Liver (tissue), 9 donors: ENCODE measurements around the gene EXT2. TPM values are rescaled to one million over a fixed set of nuclear protein-coding genes. Genes with fewer than 3 reads are reported as not detected.

Source experiments
- DNase-seq: peaks from one replicate; pipeline ENCODE4 v3.0.0-alpha.2; 2017; ENCODE audit warnings: low spot score
- H3K27ac ChIP-seq, 2 donors: one replicate each; pipeline ENCODE4 v1.7.0; 2013; ENCODE audit warnings: inconsistent platforms in 2 of 2, low read length in 2 of 2, control low read depth in 1 of 2, low read depth in 1 of 2, mild to moderate bottlenecking in 1 of 2
- H3K27me3 ChIP-seq, 4 donors: one replicate each; pipeline versions ENCODE4 v1.6.1 to v1.7.0; 2013; ENCODE audit warnings: low read length in 3 of 4, inconsistent platforms in 1 of 4, mild to moderate bottlenecking in 1 of 4, moderate library complexity in 1 of 4; ENCODE audit not compliant: control insufficient read depth in 4 of 4, insufficient read depth in 4 of 4
- H3K36me3 ChIP-seq, 4 donors: one replicate each; pipeline versions ENCODE4 v1.6.1 to v1.7.0; 2013; ENCODE audit warnings: low read length in 3 of 4, mild to moderate bottlenecking in 3 of 4, low read depth in 1 of 4, moderate library complexity in 1 of 4; ENCODE audit not compliant: control insufficient read depth in 4 of 4, insufficient read depth in 3 of 4
- H3K4me1 ChIP-seq, 4 donors: one replicate each; pipeline versions ENCODE4 v1.6.1 to v1.7.0; 2013; ENCODE audit warnings: low read length in 3 of 4, mild to moderate bottlenecking in 3 of 4, moderate library complexity in 1 of 4; ENCODE audit not compliant: control insufficient read depth in 4 of 4, insufficient read depth in 4 of 4
- H3K4me3 ChIP-seq, 3 donors: one replicate each; pipeline versions ENCODE4 v1.6.1 to v1.7.0; 2013; ENCODE audit warnings: low read length in 3 of 3, control low read depth in 1 of 3, low read depth in 1 of 3, mild to moderate bottlenecking in 1 of 3
- H3K9ac ChIP-seq, 2 donors: one replicate each; pipeline ENCODE4 v1.7.0; 2013; ENCODE audit warnings: low read length in 2 of 2, mild to moderate bottlenecking in 2 of 2, moderate library complexity in 2 of 2, control low read depth in 1 of 2, low read depth in 1 of 2
- H3K9me3 ChIP-seq, 4 donors: one replicate each; pipeline versions ENCODE4 v1.6.1 to v1.7.0; 2013; ENCODE audit warnings: low read length in 3 of 4; ENCODE audit not compliant: control insufficient read depth in 4 of 4
- ATF3 ChIP-seq: IDR thresholded peaks from 2 replicates; pipeline ENCODE4 v1.6.1; 2016; ENCODE audit warnings: antibody characterized with exemption
- CTCF ChIP-seq: fragments of 150-350 bp; IDR thresholded peaks from 2 replicates; pipeline ENCODE4 v1.5.1; 2017; ENCODE audit warnings: improper control_type of control experiment, low read depth, low read length; ENCODE audit not compliant: missing input control
- EGR1 ChIP-seq, 2 donors: IDR thresholded peaks; 2 replicates each; pipeline ENCODE4 v1.6.1; 2016 to 2018; ENCODE audit warnings: antibody characterized with exemption in 2 of 2, low read depth in 2 of 2
- FOXA1 ChIP-seq: IDR thresholded peaks from 2 replicates; pipeline ENCODE4 v1.6.1; 2016; ENCODE audit warnings: antibody characterized with exemption
- FOXA2 ChIP-seq: IDR thresholded peaks from 2 replicates; pipeline ENCODE4 v1.6.1; 2016; ENCODE audit warnings: antibody characterized with exemption
- GABPA ChIP-seq, 2 donors: IDR thresholded peaks in 1 of 2; conservative IDR thresholded peaks in 1 of 2; 2 replicates each; pipeline ENCODE4 v1.6.1; 2016; ENCODE audit warnings: antibody characterized with exemption in 2 of 2, mild to moderate bottlenecking in 1 of 2, moderate library complexity in 1 of 2
- HNF4A ChIP-seq, 2 donors: conservative IDR thresholded peaks; 2 replicates each; pipeline ENCODE4 v1.6.1; 2016; ENCODE audit warnings: antibody characterized with exemption in 2 of 2, mild to moderate bottlenecking in 2 of 2
- HNF4G ChIP-seq: IDR thresholded peaks from 2 replicates; pipeline ENCODE4 v1.6.1; 2016; ENCODE audit warnings: antibody characterized with exemption
- JUND ChIP-seq, 2 donors: IDR thresholded peaks; 2 replicates each; pipeline ENCODE4 v1.6.1; 2016; ENCODE audit warnings: antibody characterized with exemption in 2 of 2
- MAX ChIP-seq: IDR thresholded peaks from 2 replicates; pipeline ENCODE4 v1.6.1; 2016; ENCODE audit warnings: antibody characterized with exemption
- NR2F2 ChIP-seq: IDR thresholded peaks from 2 replicates; pipeline ENCODE4 v1.6.1; 2016; ENCODE audit warnings: antibody characterized with exemption
- RAD21 ChIP-seq, 2 donors: IDR thresholded peaks; 2 replicates each; pipeline ENCODE4 v1.6.1; 2016; ENCODE audit warnings: antibody characterized with exemption in 2 of 2, mild to moderate bottlenecking in 2 of 2
- REST ChIP-seq: IDR thresholded peaks from 2 replicates; pipeline ENCODE4 v1.6.1; 2016; ENCODE audit warnings: antibody characterized with exemption, mild to moderate bottlenecking
- RXRA ChIP-seq, 2 donors: IDR thresholded peaks; 2 replicates each; pipeline ENCODE4 v1.6.1; 2017 to 2018; ENCODE audit warnings: antibody characterized with exemption in 2 of 2, mild to moderate bottlenecking in 1 of 2
- SP1 ChIP-seq: IDR thresholded peaks from 2 replicates; pipeline ENCODE4 v1.6.1; 2018; ENCODE audit warnings: antibody characterized with exemption, mild to moderate bottlenecking
- TAF1 ChIP-seq: conservative IDR thresholded peaks from 2 replicates; pipeline ENCODE4 v1.6.1; 2016; ENCODE audit warnings: antibody characterized with exemption, mild to moderate bottlenecking
- YY1 ChIP-seq: IDR thresholded peaks from 2 replicates; pipeline ENCODE4 v1.6.1; 2016; ENCODE audit warnings: antibody characterized with exemption, mild to moderate bottlenecking
- ZBTB33 ChIP-seq: IDR thresholded peaks from 2 replicates; pipeline ENCODE4 v1.6.1; 2016; ENCODE audit warnings: antibody characterized with exemption
- WGBS: extraction: QIAGEN DNeasy Blood & Tissue Kit; methylation state at CpG from one replicate; pipeline ENCODE4 v1.1.7; 2013; 5-methylcytosine and 5-hydroxymethylcytosine counted together
- polyA plus RNA-seq, 2 donors: library from polyadenylated mRNA; stranded (reverse) in 1 of 2; unstranded in 1 of 2; fragments of 200-250 nt in 1 of 2; fragments of >200 nt in 1 of 2; fragmentation: Nextera tagmentation in 1 of 2; extraction: Ambion mirVana in 1 of 2; gene quantifications; one replicate each; pipeline versions ENCODE4 v1.2.1 to v1.2.3, GENCODE V29; 2013 to 2015
- total RNA-seq, 2 donors: library from RNA; depleted of rRNA; stranded (reverse); fragments of >200 nt; gene quantifications; one replicate each; pipeline ENCODE4 v1.2.3, GENCODE V29; 2014
- donor health status: healthy.
- donor health status: healthy.
- donor health status: healthy.
- donor health status: healthy.
- donor health status: healthy.

Gene EXT2
- total and polyA plus RNA-seq, 4 donors = 8.4 to 36.1 (median 29.8) TPM

GRCh38 chr11:44246726-44247125 is 151.2 kb downstream of the EXT2 start:
- H3K9ac ChIP-seq = no peak overlapping the region
- TF ChIP-seq CTCF = no peak
- no peak for TF ChIP-seq HNF4G
- TF ChIP-seq NR2F2 = no peak
- TF ChIP-seq SP1 = no peak
- no peak for TF ChIP-seq ZBTB33
- no peak for TF ChIP-seq FOXA2
- no peak for TF ChIP-seq ATF3
- no peak for TF ChIP-seq GABPA (IDR thresholded peaks at IDR 0.05 in 1 of 2, conservative IDR thresholded peaks at IDR 0.05 in 1 of 2)
- TF ChIP-seq YY1 = no peak
- no peak for TF ChIP-seq FOXA1
- TF ChIP-seq HNF4A (conservative IDR thresholded peaks at IDR 0.05) = no peak
- TF ChIP-seq RAD21 (IDR thresholded peaks at IDR 0.05) = no peak
- H3K4me3 ChIP-seq = no peak overlapping the region
- peaks cover 3 to 12% (median 7%) of the 10 kb centered on the region in 4 donors for H3K36me3 ChIP-seq
- no peaks in the 10 kb centered on the region for H3K4me1 ChIP-seq
- no peak overlapping the region for H3K27ac ChIP-seq
- no peaks in the 10 kb centered on the region for H3K27me3 ChIP-seq
- no peaks in the 10 kb centered on the region for H3K9me3 ChIP-seq
- DNase-seq = no peak
- WGBS = 85% methylated on average over 4 of the region's 4 CpGs

- Histone ChIP-seq H3K27ac (no peak overlapping the region), H3K9me3 (peaks cover 0 to 5% (median 1%) of the 10 kb centered on the region in 4 donors), H3K9ac (no peak overlapping the region), H3K36me3 (peaks cover 3 to 12% (median 7%) of the 10 kb centered on the region in 4 donors), H3K27me3 (no peaks in the 10 kb centered on the region), H3K4me1 (no peaks in the 10 kb centered on the region), H3K4me3 (no peak overlapping the region)
- TF ChIP-seq HNF4A (conservative IDR thresholded peaks at IDR 0.05) (no peak), RXRA (IDR thresholded peaks at IDR 0.05) (no peak), EGR1 (IDR thresholded peaks at IDR 0.05; ENCODE audit: low read depth in 2 of 2) (no peak), ATF3 (no peak), REST (no peak), YY1 (no peak), GABPA (IDR thresholded peaks at IDR 0.05 in 1 of 2, conservative IDR thresholded peaks at IDR 0.05 in 1 of 2) (no peak), TAF1 (no peak), FOXA2 (no peak), SP1 (no peak), NR2F2 (no peak), RAD21 (IDR thresholded peaks at IDR 0.05) (no peak), FOXA1 (no peak), CTCF (no peak), ZBTB33 (no peak), MAX (no peak), JUND (IDR thresholded peaks at IDR 0.05) (no peak), HNF4G (no peak)
- 75% methylated on average over 6 of the region's 6 CpGs for WGBS
- no peak for DNase-seq
Observed at GRCh38 chr11:44247508-44247907, 152.0 kb downstream of the EXT2 start.
